HEK293 (cell line): ENCODE data around the gene MRO.

Source experiments
- CTCF ChIP-seq: fragments of 450-650 bp; formaldehyde crosslinking; IDR thresholded peaks from 2 replicates; pipeline ENCODE4 v1.5.1; 2016; ENCODE audit warnings: missing biosample characterization, missing genetic modification characterization
- KLF9 ChIP-seq: fragments of 450-650 bp; formaldehyde crosslinking; IDR thresholded peaks from 2 replicates; pipeline ENCODE4 v1.5.1; 2016; ENCODE audit warnings: missing biosample characterization, missing genetic modification characterization, low read depth
- MZF1 ChIP-seq: fragments of 450-650 bp; formaldehyde crosslinking; IDR thresholded peaks from 2 replicates; pipeline ENCODE4 v1.5.1; 2017; ENCODE audit warnings: missing biosample characterization, missing genetic modification characterization, borderline replicate concordance
- SP2 ChIP-seq: fragments of 450-650 bp; formaldehyde crosslinking; IDR thresholded peaks from 2 replicates; pipeline ENCODE4 v1.5.1; 2016; ENCODE audit warnings: missing biosample characterization, missing genetic modification characterization
- YY1 ChIP-seq: fragments of 450-650 bp; formaldehyde crosslinking; IDR thresholded peaks from 2 replicates; pipeline ENCODE4 v1.5.1; 2018; ENCODE audit warnings: missing biosample characterization, missing genetic modification characterization
- ZNF548 ChIP-seq: fragments of 450-650 bp; formaldehyde crosslinking; IDR thresholded peaks from 2 replicates; pipeline ENCODE4 v1.5.1; 2016; ENCODE audit warnings: missing biosample characterization, missing genetic modification characterization
- ZNF658 ChIP-seq: fragments of 450-650 bp; formaldehyde crosslinking; IDR thresholded peaks from 2 replicates; pipeline ENCODE4; 2016; ENCODE audit warnings: missing biosample characterization, missing genetic modification characterization
- ZNF747 ChIP-seq: fragments of 450-650 bp; formaldehyde crosslinking; IDR thresholded peaks from 2 replicates; pipeline ENCODE4 v1.5.1; 2016; ENCODE audit warnings: missing biosample characterization, missing genetic modification characterization
- TF ChIP-seq, protein P1 (sequence below): fragments of 450-650 bp; formaldehyde crosslinking; IDR thresholded peaks from 2 replicates; pipeline ENCODE4 v1.5.1; 2016; ENCODE audit warnings: missing biosample characterization, missing genetic modification characterization, low read depth

DNA sequence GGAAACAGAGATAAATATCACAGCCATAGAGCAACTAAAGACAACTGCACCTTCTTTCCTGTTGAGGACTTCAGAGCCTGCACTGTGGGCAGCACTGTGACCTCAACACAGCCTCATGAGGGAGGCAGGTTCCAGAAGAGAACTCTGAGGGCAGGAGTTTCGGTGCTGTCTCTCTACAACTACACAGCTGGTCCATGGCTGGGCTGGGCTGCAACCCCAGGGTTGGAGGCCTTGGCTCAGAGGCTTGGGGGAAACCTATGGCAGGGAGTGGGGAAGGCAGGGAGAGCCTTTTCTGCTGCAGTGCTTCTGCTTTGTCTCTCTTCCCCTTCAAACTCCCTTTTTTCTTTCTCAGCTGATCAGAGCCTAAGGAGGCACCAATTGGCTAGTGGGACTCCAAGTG, 66.5 kb downstream of the MRO start:
- TF ChIP-seq KLF9 (tag by site-specific recombination) (no peak), MZF1 (tag by site-specific recombination) (no peak), ZNF747 (tag by site-specific recombination) (no peak), YY1 (tag by site-specific recombination) (no peak), CTCF (tag by site-specific recombination) (no peak), SP2 (tag by site-specific recombination) (no peak), ZNF548 (tag by site-specific recombination) (no peak), ZNF658 (tag by site-specific recombination) (no peak)
- TF ChIP-seq, protein P1, sequence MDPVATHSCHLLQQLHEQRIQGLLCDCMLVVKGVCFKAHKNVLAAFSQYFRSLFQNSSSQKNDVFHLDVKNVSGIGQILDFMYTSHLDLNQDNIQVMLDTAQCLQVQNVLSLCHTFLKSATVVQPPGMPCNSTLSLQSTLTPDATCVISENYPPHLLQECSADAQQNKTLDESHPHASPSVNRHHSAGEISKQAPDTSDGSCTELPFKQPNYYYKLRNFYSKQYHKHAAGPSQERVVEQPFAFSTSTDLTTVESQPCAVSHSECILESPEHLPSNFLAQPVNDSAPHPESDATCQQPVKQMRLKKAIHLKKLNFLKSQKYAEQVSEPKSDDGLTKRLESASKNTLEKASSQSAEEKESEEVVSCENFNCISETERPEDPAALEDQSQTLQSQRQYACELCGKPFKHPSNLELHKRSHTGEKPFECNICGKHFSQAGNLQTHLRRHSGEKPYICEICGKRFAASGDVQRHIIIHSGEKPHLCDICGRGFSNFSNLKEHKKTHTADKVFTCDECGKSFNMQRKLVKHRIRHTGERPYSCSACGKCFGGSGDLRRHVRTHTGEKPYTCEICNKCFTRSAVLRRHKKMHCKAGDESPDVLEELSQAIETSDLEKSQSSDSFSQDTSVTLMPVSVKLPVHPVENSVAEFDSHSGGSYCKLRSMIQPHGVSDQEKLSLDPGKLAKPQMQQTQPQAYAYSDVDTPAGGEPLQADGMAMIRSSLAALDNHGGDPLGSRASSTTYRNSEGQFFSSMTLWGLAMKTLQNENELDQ (tag by site-specific recombination), result no peak
